Right ventricle myocardium inferior (tissue), 1 donor: ENCODE results near the gene RTKN2. TPM values are rescaled to one million over a fixed set of nuclear protein-coding genes. Genes with fewer than 3 reads are reported as not detected.
"Not testable (repeated sequence)": the region's sequence is repeated elsewhere in the genome, so short reads cannot be mapped to it uniquely, and the experiment has no call there.

Source experiments
- ATAC-seq: fragments of 200-7000 bp; cut with Tn5 transposase; one replicate; pipeline ENCODE4 v1.9.1; 2020; ENCODE audit warnings: mild to moderate bottlenecking, moderate library complexity
- DNase-seq: peaks from one replicate; pipeline ENCODE4 v3.0.0; 2021; ENCODE audit errors: missing footprints
- intact Hi-C: fragments of 100-400 bp; cut with DNase I; formaldehyde crosslinking; loops from one replicate; pipeline ENCODE4 v1.11.0; 2022
- total RNA-seq: library from RNA; stranded (reverse); fragmentation: NEBNext Ultra II Directional; extraction: Animal tissue kit (Norgen Biotek cat#: 25700); gene quantifications from one replicate; pipeline ENCODE4 v1.2.1, GENCODE V29; 2021
- donor health status: DM: no; HTN: yes; CAD: no; lungs with severe emphysema.

Gene RTKN2
- total RNA-seq, 1 donor from 2014 or later = not detected

- intact Hi-C loops = no loop called here
- no peak for DNase-seq
- no peak for ATAC-seq
Observed at GRCh38 chr10:62264126-62264525, 4.5 kb downstream of the RTKN2 start.

- ATAC-seq = no peak
- intact Hi-C loops = no loop called here
- no peak for DNase-seq
Observed at GRCh38 chr10:62261666-62262065, 7.0 kb downstream of the RTKN2 start.

- DNase-seq (no peak), ATAC-seq (no peak)
- intact Hi-C loops = no loop called here
Observed at GRCh38 chr10:62259998-62260397, 8.6 kb downstream of the RTKN2 start.

GRCh38 chr10:62259456-62259855 is 9.2 kb downstream of the RTKN2 start:
- no peak for DNase-seq
- intact Hi-C loops = no loop called here
- no peak for ATAC-seq

- DNase-seq = no peak
Observed at GRCh38 chr10:62258926-62259325, 9.7 kb downstream of the RTKN2 start.

GRCh38 chr10:62253704-62254103 is 14.9 kb downstream of the RTKN2 start:
- ATAC-seq (no peak), DNase-seq (no peak)
- intact Hi-C loops = no loop called here

More at GRCh38 chr10:62258926-62259325, 9.7 kb downstream of the RTKN2 start:
- no peak for ATAC-seq
- intact Hi-C loops = no loop called here

- no peak for DNase-seq
- no peak for ATAC-seq
- intact Hi-C loops = no loop called here
Observed at GRCh38 chr10:62252051-62252450, 16.6 kb downstream of the RTKN2 start.

GRCh38 chr10:62250594-62251198 is 17.9 kb downstream of the RTKN2 start:
- intact Hi-C loops = no loop called here
- ATAC-seq (no peak), DNase-seq (no peak)

GRCh38 chr10:62249957-62250356 is 18.7 kb downstream of the RTKN2 start:
- DNase-seq = no peak

GRCh38 chr10:62248465-62248864 is 20.2 kb downstream of the RTKN2 start:
- intact Hi-C loops = loop anchor here (5.0 kb wide), 2 partner anchors 166 to 496 kb away; no protein-coding TSS in a partner anchor
- no peak for ATAC-seq
- no peak for DNase-seq

More at GRCh38 chr10:62249957-62250356, 18.7 kb downstream of the RTKN2 start:
- intact Hi-C loops = loop anchor here (5.0 kb wide), 2 partner anchors 168 to 498 kb away; no protein-coding TSS in a partner anchor
- ATAC-seq = no peak

- intact Hi-C loops = loop anchor here (1.0 to 5.0 kb wide), 4 partner anchors 163 to 493 kb away; no protein-coding TSS in a partner anchor
- no peak for DNase-seq
- peak; percentile 72 for ATAC-seq
Observed at GRCh38 chr10:62244785-62245467, 23.7 kb downstream of the RTKN2 start.

GRCh38 chr10:62244088-62244487 is 24.6 kb downstream of the RTKN2 start:
- intact Hi-C loops = loop anchor here (2.0 kb wide), 1 partner anchor 347 kb away; no protein-coding TSS in a partner anchor
- ATAC-seq = no peak
- DNase-seq = no peak

- ATAC-seq (no peak), DNase-seq (no peak)
- intact Hi-C loops = no loop called here
Observed at GRCh38 chr10:62243647-62243997, 25.0 kb downstream of the RTKN2 start.

GRCh38 chr10:62242965-62243646 is 25.5 kb downstream of the RTKN2 start:
- ATAC-seq = peak; percentile 89
- intact Hi-C loops, DNase-seq: not testable (repeated sequence)

GRCh38 chr10:62241521-62241920 is 27.1 kb downstream of the RTKN2 start:
- ATAC-seq, intact Hi-C loops, DNase-seq: not testable (repeated sequence)

- ATAC-seq (no peak), DNase-seq (no peak)
- intact Hi-C loops = no loop called here
Observed at GRCh38 chr10:62239994-62240393, 28.6 kb downstream of the RTKN2 start.

- DNase-seq (no peak), ATAC-seq (no peak)
- intact Hi-C loops = no loop called here
Observed at GRCh38 chr10:62238880-62239279, 29.8 kb downstream of the RTKN2 start.

- no peak for ATAC-seq
- DNase-seq = no peak
- intact Hi-C loops = no loop called here
Observed at GRCh38 chr10:62237966-62238365, 30.7 kb downstream of the RTKN2 start.

- intact Hi-C loops = no loop called here
- DNase-seq = no peak
Observed at GRCh38 chr10:62237506-62237905, 31.1 kb downstream of the RTKN2 start.

More at GRCh38 chr10:62237506-62237905, 31.1 kb downstream of the RTKN2 start:
- no peak for ATAC-seq
